ENCODE measurements around the gene OR3A2. TPM values are rescaled to one million over a fixed set of nuclear protein-coding genes. Genes with fewer than 3 reads are reported as not detected.

OR3A2 gene
- total RNA-seq, 1 experiment from 2014 or later, result not detected

- Histone ChIP-seq H3K79me2 (ENCODE audit: insufficient read depth, low read length) (no peaks in the 10 kb centered on the region), H3K9ac (ENCODE audit: extremely low read depth, insufficient read length, low read length) (no peak overlapping the region), H3T11ph (ENCODE audit: low read length) (no peak overlapping the region), H3K23ac (ENCODE audit: insufficient read length, low read depth, low read length) (no peak overlapping the region), H2BK20ac (ENCODE audit: low read depth, low read length, poor library complexity, severe bottlenecking) (no peak overlapping the region), H3K56ac (ENCODE audit: insufficient read length, low read depth, low read length) (no peak overlapping the region), H4K91ac (ENCODE audit: insufficient read length, low read depth, low read length) (no peak overlapping the region), H4K5ac (ENCODE audit: insufficient read length, low read depth, low read length) (no peak overlapping the region), H3K14ac (ENCODE audit: insufficient read depth, low read length) (no peak overlapping the region), H4K8ac (replicated peaks; ENCODE audit: insufficient read length, low read depth, low read length) (no peak overlapping the region), H3K4me2 (ENCODE audit: insufficient read depth, insufficient read length, low read length) (no peak overlapping the region), H3K27ac (ENCODE audit: insufficient read length, low read depth, low read length) (no peak overlapping the region), H2AK5ac (ENCODE audit: insufficient read length, low read length) (no peak overlapping the region), H2BK15ac (ENCODE audit: low read depth, low read length) (no peak overlapping the region), H3K4me1 (ENCODE audit: insufficient read depth, low read length) (no peaks in the 10 kb centered on the region), H3K23me2 (ENCODE audit: insufficient read length, low read depth, low read length, poor library complexity, severe bottlenecking) (no peaks in the 10 kb centered on the region), H3K4ac (ENCODE audit: low read depth, low read length) (no peak overlapping the region), H2BK12ac (ENCODE audit: insufficient read length, low read depth, low read length) (no peak overlapping the region), H3K9me3 (ENCODE audit: control insufficient read depth, low read depth, low read length) (peaks cover 77% of the 10 kb centered on the region), H4K20me1 (ENCODE audit: control insufficient read depth, insufficient read depth, insufficient read length) (no peaks in the 10 kb centered on the region), H3K18ac (ENCODE audit: insufficient read length, low read depth, low read length) (no peak overlapping the region), H3K27me3 (ENCODE audit: insufficient read depth, low read length) (no peaks in the 10 kb centered on the region), H2BK5ac (ENCODE audit: insufficient read length, low read length) (no peak overlapping the region), H2AFZ (ENCODE audit: low read length) (no peak overlapping the region), H3K79me1 (ENCODE audit: insufficient read depth, low read depth, low read length, poor library complexity, severe bottlenecking) (no peaks in the 10 kb centered on the region), H2BK120ac (ENCODE audit: low read depth, low read length, poor library complexity, severe bottlenecking) (no peak overlapping the region)
- Mint-ChIP-seq H3K27ac (no peak overlapping the region), H3K27me3 (ENCODE audit: low read depth) (no peaks in the 10 kb centered on the region; the same call in none of the 2 replicates), H3K4me3 (no peak overlapping the region), H3K36me3 (ENCODE audit: insufficient read depth in 1 of 3, low read depth in 3 of 3) (peaks cover 0 to 34% (median 0%) of the 10 kb centered on the region in 3 experiments; a peak in 3 of 7 replicates), H3K9me3 (peaks cover 69 to 93% of the 10 kb centered on the region in 2 experiments), H3K4me1 (no peaks in the 10 kb centered on the region)
- WGBS (ENCODE audit: extremely low coverage, insufficient read length, low lambda C conversion rate), result no CpG with 5 or more reads among the region's 4 CpGs
- TF ChIP-seq CTCF (conservative IDR thresholded peaks at IDR 0.05), result no peak
- no peak for DNase-seq
Measured at GRCh38 chr17:3308603-3309002, 77.5 kb downstream of the OR3A2 start.
